Measurements from ENCODE around the gene TMEM201.

The TMEM201 gene

DNA sequence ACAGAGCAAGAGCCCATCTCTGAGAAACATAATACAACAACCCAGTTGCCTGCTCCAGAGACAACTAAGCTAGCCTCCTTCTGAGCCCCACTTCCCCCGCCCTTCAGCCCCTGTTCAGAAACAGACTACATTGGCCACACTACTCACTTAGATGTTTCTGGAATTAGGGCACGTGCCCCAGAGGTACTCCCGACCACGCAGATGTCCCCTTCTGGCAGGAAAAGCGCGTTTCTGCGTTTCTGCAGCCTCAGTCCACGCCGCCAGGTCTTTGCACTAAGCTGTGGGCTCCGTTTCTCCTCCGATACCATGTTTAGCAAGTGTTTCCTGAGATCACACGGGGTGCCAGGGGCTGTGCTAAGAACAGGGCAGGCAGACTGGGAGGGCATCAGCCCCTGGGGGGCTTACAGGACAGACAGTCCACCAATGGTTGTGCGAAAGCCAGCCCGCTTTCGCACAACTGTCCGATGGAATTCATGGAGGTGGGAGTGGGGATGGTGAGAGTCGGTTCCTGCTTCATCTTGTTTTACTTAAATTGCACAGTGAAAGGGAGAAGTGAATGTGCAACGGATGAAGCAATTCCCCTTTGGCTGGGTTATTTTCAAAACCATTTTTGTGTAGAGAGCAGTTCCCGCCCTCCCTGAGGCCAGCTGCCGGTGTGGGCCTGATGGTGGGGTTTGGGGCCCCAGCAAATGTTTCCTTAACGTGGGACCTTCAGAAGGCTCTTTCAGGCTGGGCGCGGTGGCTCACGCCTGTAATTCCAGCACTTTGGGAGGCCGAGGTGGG is 65.5 kb downstream of the TMEM201 start:
- peak; percentile 75 to 85 (median 79) for DNase-seq

DNA sequence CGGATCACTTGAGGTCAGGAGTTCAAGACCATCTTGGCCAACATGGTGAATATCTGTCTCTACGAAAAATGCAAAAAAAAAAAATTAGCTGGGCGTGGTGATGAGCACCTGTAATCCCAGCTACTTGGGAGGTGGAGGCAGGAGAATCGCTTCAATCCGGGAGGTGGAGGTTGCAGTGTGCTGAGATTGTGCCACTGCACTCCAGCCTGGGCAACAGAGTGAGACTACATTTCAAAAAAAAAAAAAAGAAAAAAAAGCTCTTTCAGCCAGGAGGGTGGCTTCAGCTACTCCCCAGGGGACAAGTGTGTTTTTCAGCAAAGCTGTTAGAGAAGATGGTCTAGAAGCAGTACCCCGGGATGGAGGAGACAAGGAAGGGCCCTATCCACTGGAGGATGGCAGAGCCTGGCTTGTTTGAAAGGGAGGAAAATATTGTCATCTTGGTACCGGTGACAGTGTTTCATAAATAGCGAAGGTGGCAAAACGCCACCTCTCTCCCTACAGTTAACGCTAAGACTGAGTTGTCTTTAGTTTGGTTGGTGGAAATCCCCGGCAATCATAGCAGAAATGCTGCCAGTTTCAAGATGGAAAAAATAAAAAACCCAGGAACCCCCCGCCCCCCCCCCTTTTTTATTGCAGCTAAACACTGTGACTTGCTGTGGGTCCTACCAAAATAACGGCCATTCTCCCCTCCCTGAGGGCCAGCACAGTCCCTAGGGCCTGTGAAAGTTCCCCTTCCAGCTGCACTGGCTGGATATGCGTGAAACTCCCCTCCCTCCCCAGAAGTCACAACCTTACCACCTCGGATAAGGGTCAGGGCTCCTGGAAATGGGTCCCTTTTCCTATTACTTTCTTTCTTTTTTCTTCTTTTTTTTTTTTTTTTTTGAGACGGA is 66.4 kb downstream of the TMEM201 start:
- peak; percentile 30 to 38 (median 37) for DNase-seq

DNA sequence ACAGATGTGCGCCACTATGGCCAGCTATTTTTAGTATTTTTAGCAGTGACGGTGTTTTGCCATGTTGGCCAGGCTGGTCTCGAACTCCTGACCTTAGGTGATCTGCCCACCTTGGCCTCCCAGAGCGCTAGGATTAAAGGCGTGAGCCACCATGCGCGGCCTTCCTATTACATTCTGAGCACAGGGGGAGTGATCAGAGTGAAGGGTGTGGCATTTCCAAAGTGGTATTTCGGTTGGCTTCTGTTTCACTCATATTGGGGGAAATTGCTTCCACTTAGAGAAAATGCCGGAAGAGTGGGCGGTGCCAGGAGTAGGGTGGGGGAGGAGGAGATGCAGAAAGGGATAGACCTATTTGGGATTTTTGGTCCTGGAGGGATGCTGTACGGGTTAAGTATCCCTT is 67.1 kb downstream of the TMEM201 start:
- DNase-seq, result peak in 2 of 3 donors; percentile 42 to 55

DNA sequence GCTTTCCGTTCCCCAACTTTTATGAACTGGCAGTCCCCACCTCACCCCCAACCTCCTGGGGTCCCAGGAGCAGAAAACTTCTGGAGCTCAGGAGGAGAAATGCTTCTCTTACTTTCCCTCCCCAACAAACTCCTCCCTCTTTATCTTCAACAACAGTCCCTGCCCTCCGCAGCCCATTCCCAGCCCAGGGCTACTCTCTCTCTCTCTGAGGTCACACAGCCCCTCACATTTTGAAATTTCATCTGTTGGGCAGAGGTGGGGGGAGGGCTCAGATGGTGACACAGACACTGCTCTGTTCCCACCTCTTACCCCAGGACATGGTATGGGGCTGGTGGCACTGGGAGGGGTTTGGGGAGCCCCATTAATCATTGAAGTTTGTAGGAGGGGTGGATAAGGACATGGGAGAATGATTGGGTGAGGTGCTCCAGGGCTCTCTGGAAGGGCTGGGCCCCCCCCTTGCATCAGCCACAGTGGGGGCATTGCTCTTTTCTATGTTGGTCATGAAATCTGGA is 68.9 kb downstream of the TMEM201 start:
- DNase-seq, result peak; percentile 42 to 71 (median 65)

DNA sequence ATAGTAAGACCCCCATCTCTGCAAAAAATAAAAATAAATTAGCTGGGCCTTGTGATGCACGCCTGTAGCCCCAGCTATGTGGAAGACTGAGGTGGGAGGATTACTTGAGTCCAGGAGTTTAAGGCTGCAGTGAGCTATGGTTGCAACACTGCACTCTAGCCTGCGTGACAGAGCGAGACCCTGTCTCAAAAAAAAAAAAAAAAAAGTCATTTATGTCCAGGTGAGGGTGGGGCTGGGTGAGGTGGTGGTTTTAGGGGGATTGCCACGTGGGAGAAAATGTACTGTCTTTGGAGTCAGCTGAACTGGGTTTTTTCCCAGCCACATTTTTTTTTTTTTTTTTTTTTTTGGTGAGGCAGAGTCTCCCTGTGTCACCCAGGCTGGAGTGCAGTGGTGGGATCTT is 69.5 kb downstream of the TMEM201 start:
- DNase-seq, result peak; percentile 43 to 66 (median 49)

DNA sequence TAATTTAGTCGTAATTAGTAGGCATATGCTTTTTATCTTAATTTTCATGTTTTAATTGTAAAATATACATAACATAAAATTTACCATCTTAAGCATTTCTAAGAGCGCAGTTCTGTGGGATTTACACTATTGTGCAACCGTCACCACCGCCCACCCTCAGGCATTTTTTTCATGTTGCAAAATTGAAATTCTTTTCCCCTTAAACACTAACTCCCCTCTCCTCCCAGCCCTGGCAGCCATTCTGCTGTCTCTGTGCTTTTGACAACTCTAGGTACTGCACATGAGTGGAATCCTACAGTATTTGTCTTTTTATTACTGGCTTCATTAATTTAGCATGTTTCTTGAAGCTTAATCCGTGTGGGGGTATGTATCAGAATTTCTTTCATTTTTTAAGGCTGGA is 70.6 kb downstream of the TMEM201 start:
- DNase-seq, result peak; percentile 84 to 89 (median 87)

DNA sequence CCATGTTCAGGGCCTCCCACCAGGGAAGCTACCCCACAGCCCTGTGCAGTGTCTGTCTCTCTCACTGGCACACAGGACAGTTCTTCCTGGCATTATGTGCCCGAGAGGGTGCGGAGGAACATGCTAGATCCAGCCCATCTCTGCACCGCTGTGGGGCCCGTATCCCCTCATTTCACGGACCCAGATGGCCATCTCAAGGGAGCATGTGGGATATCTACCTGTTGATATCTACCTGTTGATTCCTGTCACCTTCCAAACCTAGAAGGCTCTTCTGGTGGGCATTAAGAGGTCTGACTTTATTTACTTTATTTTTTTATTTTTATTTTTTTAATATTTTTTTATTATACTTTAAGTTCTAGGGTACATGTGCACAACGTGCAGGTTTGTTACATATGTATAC is 74.5 kb downstream of the TMEM201 start:
- no peak for DNase-seq
